Psoas muscle (tissue), 8 donors: ENCODE results near the gene SIN3A. TPM values are rescaled to one million over a fixed set of nuclear protein-coding genes. Genes with fewer than 3 reads are reported as not detected.
"Not testable (repeated sequence)": the region's sequence is repeated elsewhere in the genome, so short reads cannot be mapped to it uniquely, and the experiment has no call there.

ENCODE experiments used
- ATAC-seq, 4 donors: fragments of 200-7000 bp; cut with Tn5 transposase; one replicate each; pipeline ENCODE4 v1.9.1; 2020; ENCODE audit warnings: moderate library complexity in 3 of 4, mild to moderate bottlenecking in 2 of 4
- DNase-seq, 2 donors: peaks; one replicate each; pipeline ENCODE4 v3.0.0-alpha.2; 2020
- H3K27ac ChIP-seq: fragments of 200-600 bp; one replicate; pipeline ENCODE4 v1.8.0; 2022
- H3K27me3 ChIP-seq, 3 donors: fragments of 200-600 bp in 1 of 3; one replicate each; pipeline versions ENCODE4 v1.6.1 to v1.8.0; 2013 to 2022; ENCODE audit warnings: low read length in 2 of 3, mild to moderate bottlenecking in 2 of 3, moderate library complexity in 1 of 3; ENCODE audit not compliant: insufficient read depth in 3 of 3
- H3K36me3 ChIP-seq, 2 donors: fragments of 200-600 bp in 1 of 2; one replicate each; pipeline versions ENCODE4 v1.6.1 to v1.8.0; 2013 to 2022; ENCODE audit warnings: low read depth in 1 of 2, mild to moderate bottlenecking in 1 of 2, moderate library complexity in 1 of 2; ENCODE audit not compliant: insufficient read depth in 1 of 2
- H3K4me1 ChIP-seq: fragments of 200-600 bp; one replicate; pipeline ENCODE4 v1.8.0; 2022
- H3K4me3 ChIP-seq: fragments of 200-600 bp; one replicate; pipeline ENCODE4 v1.8.0; 2022; ENCODE audit warnings: mild to moderate bottlenecking
- H3K9me3 ChIP-seq: fragments of 200-600 bp; one replicate; pipeline ENCODE4 v1.8.0; 2022
- WGBS, 3 donors: extraction: QIAGEN DNeasy Blood & Tissue Kit; methylation state at CpG; one replicate each; pipeline versions ENCODE4 v1.1.6 to v1.1.7; 2013; 5-methylcytosine and 5-hydroxymethylcytosine counted together
- intact Hi-C, 2 donors: fragments of 100-400 bp; cut with DNase I; formaldehyde crosslinking; loops; one replicate each; pipeline versions ENCODE4 v1.11.0 to v1.14.2; 2022
- polyA plus RNA-seq, 3 donors: library from polyadenylated mRNA; stranded (reverse); fragments of 200-250 nt; gene quantifications; one replicate each; pipeline ENCODE4 v1.2.3, GENCODE V29; 2013
- total RNA-seq, 4 donors: library from RNA; stranded (reverse); fragmentation: NEBNext Ultra II Directional in 2 of 4; extraction: Animal tissue kit (Norgen Biotek cat#: 25700) in 2 of 4; gene quantifications; one replicate each; pipeline versions ENCODE4 v1.2.1 to v1.2.4, GENCODE V29; 2021 to 2023
- TF ChIP-seq, protein P1 (sequence below): fragments of 200-600 bp; IDR thresholded peaks from one replicate; pipeline ENCODE4 v1.8.0; 2022; ENCODE audit warnings: antibody characterized with exemption
- donor health status: healthy with polysubstance abuse.
- donor health status: DM: no; HTN: no; CAD: no; lungs with moderate emphysema.
- donor health status: Bipolar disorder and iron deficiency.
- donor health status: healthy.
- donor health status: DM: yes; HTN: yes; CAD: no.
- donor health status: DM: no; HTN: no; CAD: no.
- donor health status: DM: no; HTN: no; CAD: no.
- donor health status: DM: yes; HTN: yes; CAD: no.

SIN3A gene
- total and polyA plus RNA-seq, 7 donors, result 7.2 to 35.5 (median 21.7) TPM

DNA sequence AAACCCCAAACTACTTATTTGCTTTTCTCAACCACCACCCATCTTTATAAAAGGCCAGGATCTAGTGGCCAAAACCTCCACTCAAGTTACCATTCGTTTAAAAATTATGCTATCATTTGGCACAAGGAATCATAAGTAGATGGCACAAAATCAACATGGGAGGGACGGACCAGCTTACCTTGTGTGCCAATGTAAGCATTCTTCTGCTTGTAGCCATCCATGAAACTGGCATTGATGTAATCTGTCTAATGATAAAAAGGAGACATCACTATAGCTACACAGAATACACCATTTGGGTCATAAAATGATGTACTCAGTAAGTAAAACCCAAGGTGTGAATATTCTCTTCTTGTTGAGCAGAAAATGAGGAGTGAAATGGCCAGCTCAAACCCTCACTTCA is 28.2 kb upstream of the SIN3A start:
- no peak overlapping the region for H3K4me3 ChIP-seq
- TF ChIP-seq, protein P1, sequence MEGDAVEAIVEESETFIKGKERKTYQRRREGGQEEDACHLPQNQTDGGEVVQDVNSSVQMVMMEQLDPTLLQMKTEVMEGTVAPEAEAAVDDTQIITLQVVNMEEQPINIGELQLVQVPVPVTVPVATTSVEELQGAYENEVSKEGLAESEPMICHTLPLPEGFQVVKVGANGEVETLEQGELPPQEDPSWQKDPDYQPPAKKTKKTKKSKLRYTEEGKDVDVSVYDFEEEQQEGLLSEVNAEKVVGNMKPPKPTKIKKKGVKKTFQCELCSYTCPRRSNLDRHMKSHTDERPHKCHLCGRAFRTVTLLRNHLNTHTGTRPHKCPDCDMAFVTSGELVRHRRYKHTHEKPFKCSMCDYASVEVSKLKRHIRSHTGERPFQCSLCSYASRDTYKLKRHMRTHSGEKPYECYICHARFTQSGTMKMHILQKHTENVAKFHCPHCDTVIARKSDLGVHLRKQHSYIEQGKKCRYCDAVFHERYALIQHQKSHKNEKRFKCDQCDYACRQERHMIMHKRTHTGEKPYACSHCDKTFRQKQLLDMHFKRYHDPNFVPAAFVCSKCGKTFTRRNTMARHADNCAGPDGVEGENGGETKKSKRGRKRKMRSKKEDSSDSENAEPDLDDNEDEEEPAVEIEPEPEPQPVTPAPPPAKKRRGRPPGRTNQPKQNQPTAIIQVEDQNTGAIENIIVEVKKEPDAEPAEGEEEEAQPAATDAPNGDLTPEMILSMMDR, result no peak
- H3K36me3 ChIP-seq, result peaks cover 0 to 43% of the 10 kb centered on the region in 2 donors
- intact Hi-C loops, result no loop called here
- ATAC-seq, result no peak
- no peaks in the 10 kb centered on the region for H3K9me3 ChIP-seq
- no peak overlapping the region for H3K27ac ChIP-seq
- no peaks in the 10 kb centered on the region for H3K4me1 ChIP-seq
- WGBS, 3 donors, result 88 to 99% (median 92%) methylated on average over 2 of the region's 2 CpGs
- no peak for DNase-seq
- H3K27me3 ChIP-seq, result no peaks in the 10 kb centered on the region

GRCh38 chr15:75477094-75477493 is 25.6 kb upstream of the SIN3A start:
- H3K27me3 ChIP-seq, H3K4me3 ChIP-seq, H3K4me1 ChIP-seq, DNase-seq, H3K27ac ChIP-seq, intact Hi-C loops, H3K9me3 ChIP-seq, ATAC-seq: not testable (repeated sequence)
- H3K36me3 ChIP-seq, result peaks cover 0 to 59% of the 10 kb centered on the region in 2 donors
- 98 to 99% (median 98%) methylated on average over 5 of the region's 5 CpGs for WGBS, 3 donors

GRCh38 chr15:75468913-75469598 is 17.6 kb upstream of the SIN3A start:
- no peak for ATAC-seq
- 56 to 69% (median 56%) methylated on average over 2 of the region's 2 CpGs for WGBS, 3 donors
- no peak overlapping the region for H3K4me3 ChIP-seq
- H3K27ac ChIP-seq, result no peak overlapping the region
- TF ChIP-seq, protein P1, result no peak
- DNase-seq, result peak in 1 of 2 donors; percentile 27
- H3K36me3 ChIP-seq, result peaks cover 11 to 82% of the 10 kb centered on the region in 2 donors
- H3K4me1 ChIP-seq, result no peaks in the 10 kb centered on the region
- no peaks in the 10 kb centered on the region for H3K9me3 ChIP-seq
- H3K27me3 ChIP-seq, result no peaks in the 10 kb centered on the region
- intact Hi-C loops, result no loop called here

DNA sequence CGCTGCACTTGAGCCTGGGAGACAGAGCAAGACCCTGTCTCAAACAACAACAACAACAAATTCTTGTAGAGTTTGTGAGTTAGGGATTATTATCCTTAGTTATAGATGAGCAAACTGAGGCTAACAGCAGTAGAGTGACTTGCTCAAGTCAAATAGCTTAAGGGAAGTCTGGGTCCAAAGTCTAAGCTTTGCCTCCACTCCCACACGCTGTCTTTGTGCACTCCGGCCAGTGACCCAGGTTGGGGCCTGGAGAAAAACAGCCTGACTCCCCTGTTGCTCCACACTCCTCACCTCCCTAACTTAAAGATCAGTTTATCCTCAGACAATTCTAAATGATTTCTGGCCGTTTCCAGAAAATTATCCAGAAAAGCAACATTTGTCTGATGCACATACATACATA is 9.2 kb upstream of the SIN3A start:
- H3K4me3 ChIP-seq, result no peak overlapping the region
- H3K9me3 ChIP-seq, result no peaks in the 10 kb centered on the region
- no peak for ATAC-seq
- H3K27me3 ChIP-seq, result no peaks in the 10 kb centered on the region
- no peak for DNase-seq
- intact Hi-C loops, result no loop called here
- H3K27ac ChIP-seq, result no peak overlapping the region
- peaks cover 4% of the 10 kb centered on the region for H3K4me1 ChIP-seq
- 78 to 95% (median 92%) methylated on average over 4 of the region's 4 CpGs for WGBS, 3 donors
- TF ChIP-seq, protein P1, result no peak
- peaks cover 0 to 3% of the 10 kb centered on the region in 2 donors for H3K36me3 ChIP-seq

GRCh38 chr15:75459581-75459980 is 8.1 kb upstream of the SIN3A start:
- no peak overlapping the region for H3K27ac ChIP-seq
- no peaks in the 10 kb centered on the region for H3K36me3 ChIP-seq
- DNase-seq (no peak), ATAC-seq (no peak)
- no peaks in the 10 kb centered on the region for H3K9me3 ChIP-seq
- no peaks in the 10 kb centered on the region for H3K27me3 ChIP-seq
- intact Hi-C loops, result loop anchor here in 1 of 2 donors (5.0 kb wide), 1 partner anchor 168 kb away; the partner anchor contains the start of gene SNUPN
- 32 to 56% (median 50%) methylated on average over 1 of the region's 1 CpG for WGBS, 3 donors
- no peak overlapping the region for H3K4me3 ChIP-seq
- TF ChIP-seq, protein P1, result no peak
- H3K4me1 ChIP-seq, result peaks cover 4% of the 10 kb centered on the region
